ENCODE measurements around the gene SRGAP3.

SRGAP3 gene

DNA sequence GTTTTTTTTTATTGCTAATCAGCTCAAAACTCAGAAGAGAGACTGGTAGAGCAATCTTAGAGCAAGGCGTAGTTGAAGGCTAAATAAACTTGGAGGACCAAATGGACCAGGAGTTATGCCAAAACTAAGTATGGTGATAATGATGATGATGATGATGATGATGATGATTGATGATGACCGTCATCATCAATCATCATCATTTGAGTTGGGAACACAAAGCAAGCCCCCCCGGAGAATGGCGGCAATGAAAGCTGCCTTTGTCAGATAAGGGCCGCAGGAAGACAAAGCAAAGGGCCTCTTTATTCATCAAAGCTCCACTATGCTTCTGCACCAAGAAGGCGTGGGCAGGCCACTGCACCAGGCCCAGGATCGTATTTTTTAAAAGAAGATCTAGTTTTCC, 204.1 kb downstream of the SRGAP3 start:
- no peak for DNase-seq (ENCODE audit: low read depth)

DNA sequence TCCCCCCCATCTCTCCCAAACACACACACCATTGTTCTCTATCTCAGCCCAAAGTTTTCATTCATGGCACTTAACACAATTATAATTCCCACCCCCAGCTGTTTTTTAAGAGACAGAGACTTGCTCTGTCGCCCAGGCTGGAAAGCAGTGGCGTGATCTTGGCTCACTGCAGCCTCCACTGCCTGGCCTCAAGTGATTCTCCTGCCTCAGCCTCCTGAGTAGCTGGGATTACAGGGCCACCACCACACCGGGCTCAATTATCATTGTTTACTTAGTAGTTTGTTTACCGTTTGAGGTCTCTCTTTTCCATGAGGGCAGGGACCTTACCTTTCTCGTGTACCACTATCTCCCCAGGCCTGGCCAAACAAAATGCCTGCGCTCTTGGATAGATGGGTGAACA, 206.4 kb downstream of the SRGAP3 start:
- DNase-seq (ENCODE audit: low read depth) = no peak

DNA sequence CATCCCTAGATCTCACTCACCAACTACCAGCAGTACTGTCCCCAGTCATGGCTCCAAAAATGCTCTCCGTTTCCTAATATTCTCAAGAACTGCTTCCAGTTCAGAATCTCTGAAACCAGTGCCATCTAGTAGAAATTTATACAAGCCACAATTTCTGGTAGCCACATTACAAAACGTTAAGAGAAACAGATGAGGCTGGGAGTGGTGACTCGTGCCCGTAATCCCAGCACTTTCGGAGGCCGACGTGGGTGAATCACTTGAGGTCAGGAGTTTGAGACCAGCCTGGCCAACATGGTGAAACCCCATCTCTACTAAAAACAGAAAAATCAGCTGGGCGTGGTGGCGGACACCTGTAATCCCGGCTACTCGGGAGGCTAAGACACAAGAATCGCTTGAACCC, 207.8 kb downstream of the SRGAP3 start:
- DNase-seq (ENCODE audit: low read depth) = no peak

DNA sequence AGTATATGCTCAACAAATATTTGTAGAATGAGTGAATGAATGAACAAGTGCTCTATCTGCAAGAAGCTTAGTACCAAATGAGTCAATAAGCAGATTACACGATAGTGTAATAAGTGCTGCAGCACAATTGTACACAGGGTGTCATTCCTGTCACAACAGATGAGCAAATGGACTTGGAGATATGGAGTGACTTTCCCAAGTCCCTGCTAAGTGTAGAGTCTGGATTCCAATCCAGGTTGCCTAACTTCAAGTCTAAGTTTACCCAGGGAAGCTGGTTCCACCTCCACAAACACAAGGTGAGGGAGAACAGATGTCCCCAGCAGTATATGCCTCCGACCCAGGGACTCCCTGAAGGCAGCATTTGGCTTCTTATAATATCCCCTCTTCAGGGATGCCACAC, 208.4 kb downstream of the SRGAP3 start:
- no peak for DNase-seq (ENCODE audit: low read depth)

DNA sequence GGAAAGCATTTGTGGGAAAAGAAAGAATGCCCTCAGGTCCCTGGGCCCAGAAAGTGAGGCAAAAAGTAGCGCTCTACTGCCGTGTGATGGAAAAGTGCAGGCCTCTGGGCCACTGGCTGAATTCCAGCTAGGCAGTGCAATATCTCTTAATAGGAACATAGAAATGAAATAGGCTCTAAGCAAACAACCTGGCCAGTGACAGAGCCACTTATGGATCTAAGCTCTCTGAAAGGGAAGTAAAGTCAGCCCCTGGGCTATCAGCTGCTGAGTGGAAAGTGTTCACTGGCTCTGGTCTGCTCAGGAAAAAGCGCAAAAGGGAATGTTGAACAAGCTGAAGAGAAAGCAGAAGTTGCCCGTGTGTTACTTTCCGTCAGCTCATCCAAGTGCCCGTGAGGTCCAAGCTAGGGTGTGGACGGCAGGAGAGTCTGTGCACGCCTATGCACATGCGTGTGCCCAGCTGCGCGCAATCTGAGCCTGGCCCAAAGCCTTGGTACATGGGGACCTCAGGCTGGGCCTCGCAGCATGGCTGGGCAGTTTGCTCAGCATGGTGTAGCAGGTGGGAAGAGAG, 212.2 kb downstream of the SRGAP3 start:
- DNase-seq (ENCODE audit: low read depth) = no peak

DNA sequence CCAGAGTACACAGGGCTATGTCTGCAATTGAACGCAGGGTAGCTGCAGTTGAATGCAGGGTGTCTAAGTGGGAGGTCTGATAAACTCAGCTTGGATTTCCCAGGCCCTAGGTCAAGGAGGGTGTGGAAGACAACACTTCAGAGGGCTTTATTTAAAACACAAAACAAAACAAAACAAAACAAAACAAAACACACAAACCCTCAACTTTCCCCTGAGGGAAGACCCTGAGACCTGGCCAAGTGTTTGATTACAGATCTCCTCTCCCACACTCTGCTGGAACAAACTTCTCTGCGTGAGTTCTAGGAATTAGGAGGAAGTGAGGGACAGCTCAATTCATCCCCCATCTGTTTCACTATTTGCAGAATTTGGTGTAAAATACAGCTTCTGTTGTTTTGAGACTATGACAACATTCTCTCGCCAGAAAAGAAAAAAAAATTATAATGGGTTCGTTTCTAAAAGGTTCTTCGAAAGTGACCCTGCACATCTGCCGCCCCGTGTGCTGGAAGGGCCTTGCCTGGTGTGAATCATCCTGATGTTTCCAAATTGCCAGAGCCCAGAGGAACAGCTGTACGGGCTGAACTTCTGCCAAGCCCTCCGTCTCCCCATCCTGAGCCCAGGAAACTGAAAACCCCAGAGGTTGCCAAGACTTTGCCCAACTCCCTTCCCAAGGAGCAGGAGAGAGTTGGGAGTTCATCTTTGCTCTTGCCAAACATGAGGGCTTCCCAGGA, 212.9 kb downstream of the SRGAP3 start:
- DNase-seq (ENCODE audit: low read depth) = peak; percentile 92

DNA sequence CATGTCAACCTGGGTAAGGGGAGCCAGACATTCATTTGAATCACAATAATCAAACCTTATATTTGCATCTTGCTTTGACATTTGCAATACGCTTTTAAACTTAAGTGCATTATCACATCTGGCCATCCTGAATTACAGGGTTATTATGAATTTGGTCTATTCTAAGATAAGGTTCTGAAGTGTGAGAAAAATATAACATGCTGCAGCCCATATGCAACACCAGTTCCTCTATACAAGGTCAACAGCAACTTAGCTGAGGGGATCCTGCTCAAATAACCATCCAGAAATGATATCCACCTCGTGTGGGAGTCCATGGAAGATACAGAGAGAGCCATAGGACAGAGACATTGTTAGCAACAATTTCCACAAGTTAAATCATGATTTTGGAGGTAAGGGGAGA, 213.5 kb downstream of the SRGAP3 start:
- DNase-seq (ENCODE audit: low read depth) = no peak

DNA sequence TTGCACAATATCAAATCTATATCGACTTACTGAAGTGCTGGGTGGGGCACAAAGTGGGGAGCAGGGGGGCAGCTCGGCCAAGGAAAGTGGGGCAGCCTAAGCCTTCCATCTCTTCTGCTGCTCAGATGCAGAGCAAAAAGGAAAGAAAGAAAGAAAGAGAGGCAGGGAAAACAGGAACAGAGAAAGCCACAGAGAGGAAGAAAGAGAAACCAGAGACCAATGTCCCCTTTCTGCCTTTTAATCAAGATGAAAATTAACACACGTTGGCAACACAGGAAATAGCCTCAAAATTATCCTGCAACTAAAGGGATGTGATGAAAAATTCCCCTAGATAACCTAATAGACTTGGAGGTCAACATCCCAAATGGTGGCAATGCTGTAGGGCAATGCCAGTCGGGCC, 214.0 kb downstream of the SRGAP3 start:
- no peak for DNase-seq (ENCODE audit: low read depth)

DNA sequence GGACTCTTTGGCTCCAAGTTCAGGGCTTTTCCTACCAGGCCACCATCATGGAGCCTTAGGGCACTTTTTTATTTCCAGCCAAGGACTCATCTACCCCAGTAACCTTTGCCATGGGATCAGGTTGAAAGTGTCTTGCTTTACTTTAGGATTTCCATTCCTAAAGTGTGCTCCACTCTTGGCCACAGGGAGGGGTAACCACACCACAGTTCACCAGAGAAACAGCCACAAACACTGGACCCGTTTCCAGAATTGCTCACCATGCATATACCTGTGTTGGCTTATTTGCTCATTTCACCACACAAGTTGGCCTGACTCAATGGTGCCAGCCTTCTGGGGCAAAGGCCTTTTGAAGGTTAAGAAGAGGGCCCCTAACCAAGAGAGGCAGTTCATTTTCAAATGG, 215.6 kb downstream of the SRGAP3 start:
- DNase-seq (ENCODE audit: low read depth) = no peak

DNA sequence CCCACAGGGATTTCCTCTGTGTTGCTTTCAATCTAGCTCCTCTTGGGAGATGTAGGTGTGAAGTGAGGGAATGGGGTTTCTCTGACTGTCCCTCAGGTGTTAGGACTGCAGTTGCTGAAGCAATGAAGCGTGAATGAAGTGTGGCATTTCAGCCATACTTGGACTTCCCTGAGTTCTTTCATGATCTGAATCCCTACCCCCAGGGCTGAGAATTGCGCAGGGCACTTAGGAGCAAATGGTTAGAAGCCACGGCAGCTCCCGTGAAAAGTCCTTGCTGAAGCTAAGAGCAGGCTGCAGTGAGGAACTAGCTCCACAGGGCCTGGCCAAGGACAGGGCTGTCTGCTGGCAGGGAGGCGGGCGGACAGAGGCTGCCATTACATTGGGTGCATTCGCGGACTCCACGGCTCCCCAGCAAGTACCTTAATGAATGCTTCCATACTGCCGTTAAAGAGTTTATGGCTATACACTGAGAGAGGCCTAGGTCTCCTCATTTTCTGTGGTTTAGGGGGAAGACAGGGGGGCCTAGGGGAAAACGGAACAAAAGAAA, 217.1 kb downstream of the SRGAP3 start:
- DNase-seq (ENCODE audit: low read depth) = no peak

DNA sequence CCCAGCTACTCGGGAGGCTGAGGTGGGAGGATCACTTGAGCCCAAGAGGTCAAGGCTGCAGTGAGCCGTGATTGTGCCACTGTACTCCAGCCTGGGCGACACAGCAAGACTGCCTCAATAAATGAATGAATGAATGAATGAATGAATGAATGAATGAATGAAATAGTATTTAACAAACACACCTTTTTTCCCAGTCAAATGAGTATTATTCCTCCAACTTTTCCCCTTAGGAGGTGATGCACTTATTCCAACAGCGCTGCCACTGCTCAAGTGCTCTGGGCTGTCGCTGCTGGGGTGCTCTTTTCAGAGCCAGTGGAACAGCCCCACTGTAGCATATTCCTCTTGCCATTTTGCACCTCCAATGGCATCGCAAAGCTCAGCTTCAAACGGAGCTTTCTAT, 219.4 kb downstream of the SRGAP3 start:
- DNase-seq (ENCODE audit: low read depth) = no peak

DNA sequence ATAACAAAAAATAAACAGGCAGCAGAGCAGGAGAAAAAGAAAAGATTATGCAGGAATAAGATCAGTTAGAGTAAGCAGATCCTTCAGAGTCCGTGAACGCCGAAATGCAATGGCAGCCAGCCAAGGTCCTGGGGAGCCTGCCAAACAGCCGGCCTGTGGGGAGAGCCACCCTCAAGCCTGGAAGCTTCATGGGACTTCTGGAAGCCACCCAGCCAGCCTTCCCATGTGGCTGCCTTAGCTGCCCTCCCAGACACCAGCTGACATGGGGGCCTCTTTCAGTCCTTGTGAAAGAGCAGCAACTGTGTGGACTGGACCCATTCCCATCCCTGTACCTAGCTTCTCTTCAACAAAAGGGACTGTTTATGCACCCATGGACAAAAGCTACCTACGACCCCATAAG, 221.3 kb downstream of the SRGAP3 start:
- DNase-seq (ENCODE audit: low read depth) = peak; percentile 69

DNA sequence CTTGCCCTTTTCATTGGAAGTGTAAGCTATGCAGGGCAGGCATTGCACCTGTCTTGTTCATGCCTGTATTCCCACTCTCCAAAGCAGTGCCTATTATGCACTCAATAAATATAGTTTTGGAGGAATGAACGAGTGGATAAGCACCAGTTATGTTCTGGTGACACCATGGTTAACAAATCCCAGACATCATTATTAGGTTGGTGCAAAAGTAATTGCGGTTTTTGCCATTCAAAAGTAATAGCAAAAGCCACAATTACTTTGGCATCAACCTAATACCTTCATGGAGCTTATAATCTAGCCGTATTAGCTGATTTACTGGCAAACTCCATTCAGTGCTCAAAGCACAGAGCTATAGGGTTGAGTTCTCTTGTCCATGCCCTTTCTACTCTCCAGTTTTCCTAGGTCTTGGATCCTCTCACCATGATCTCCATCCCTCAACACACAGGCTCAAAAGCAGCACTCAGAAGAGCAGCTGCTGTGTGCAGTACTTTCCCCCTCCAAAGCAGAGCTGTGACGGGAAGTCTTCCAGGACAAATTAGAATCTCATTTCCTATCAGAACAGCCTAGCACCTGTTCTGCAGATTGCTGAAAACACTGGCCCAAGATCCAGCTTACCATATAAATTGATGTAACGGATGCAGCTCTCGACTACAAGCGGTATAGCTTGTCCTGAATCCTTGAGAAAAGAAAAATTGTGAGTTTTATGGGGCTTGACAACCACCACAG, 223.0 kb downstream of the SRGAP3 start:
- DNase-seq (ENCODE audit: low read depth) = no peak

DNA sequence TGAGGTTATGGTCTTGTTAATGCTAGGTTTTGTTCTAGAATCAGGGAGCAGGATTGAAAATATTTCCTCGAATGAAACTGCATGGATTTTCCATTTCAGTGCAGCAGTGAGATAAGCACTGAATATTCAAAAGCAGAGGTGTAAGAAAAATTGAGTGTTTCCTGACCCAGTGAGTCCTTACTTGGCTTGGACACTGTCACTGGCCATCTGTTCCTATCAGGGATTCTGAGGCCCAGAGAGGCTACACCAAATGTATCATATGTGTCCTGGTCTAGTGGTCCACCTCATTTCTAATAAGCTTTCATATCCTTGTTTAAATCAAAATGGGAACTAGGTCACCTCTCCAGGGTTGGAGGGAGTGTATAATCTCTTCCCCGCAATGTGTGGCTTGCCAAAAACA, 225.1 kb downstream of the SRGAP3 start:
- no peak for DNase-seq (ENCODE audit: low read depth)

DNA sequence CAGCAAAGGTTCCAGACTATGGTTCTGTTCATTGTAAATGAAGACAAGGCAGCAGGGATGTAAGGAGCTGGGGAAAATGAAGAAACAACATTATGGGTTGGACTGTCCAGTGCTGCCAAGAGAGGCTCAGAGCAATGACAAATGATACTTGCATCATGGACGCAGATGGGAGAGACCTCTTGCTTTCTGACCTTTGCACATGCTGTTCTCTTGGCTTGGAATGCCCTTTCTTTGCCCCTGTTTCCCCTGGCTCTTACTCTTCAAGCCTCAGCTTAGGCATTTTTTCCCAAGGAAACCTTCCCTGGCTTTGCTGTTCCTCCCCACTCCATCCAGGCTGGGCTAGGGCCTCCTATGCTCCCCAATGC, 226.2 kb downstream of the SRGAP3 start:
- DNase-seq (ENCODE audit: low read depth) = no peak

DNA sequence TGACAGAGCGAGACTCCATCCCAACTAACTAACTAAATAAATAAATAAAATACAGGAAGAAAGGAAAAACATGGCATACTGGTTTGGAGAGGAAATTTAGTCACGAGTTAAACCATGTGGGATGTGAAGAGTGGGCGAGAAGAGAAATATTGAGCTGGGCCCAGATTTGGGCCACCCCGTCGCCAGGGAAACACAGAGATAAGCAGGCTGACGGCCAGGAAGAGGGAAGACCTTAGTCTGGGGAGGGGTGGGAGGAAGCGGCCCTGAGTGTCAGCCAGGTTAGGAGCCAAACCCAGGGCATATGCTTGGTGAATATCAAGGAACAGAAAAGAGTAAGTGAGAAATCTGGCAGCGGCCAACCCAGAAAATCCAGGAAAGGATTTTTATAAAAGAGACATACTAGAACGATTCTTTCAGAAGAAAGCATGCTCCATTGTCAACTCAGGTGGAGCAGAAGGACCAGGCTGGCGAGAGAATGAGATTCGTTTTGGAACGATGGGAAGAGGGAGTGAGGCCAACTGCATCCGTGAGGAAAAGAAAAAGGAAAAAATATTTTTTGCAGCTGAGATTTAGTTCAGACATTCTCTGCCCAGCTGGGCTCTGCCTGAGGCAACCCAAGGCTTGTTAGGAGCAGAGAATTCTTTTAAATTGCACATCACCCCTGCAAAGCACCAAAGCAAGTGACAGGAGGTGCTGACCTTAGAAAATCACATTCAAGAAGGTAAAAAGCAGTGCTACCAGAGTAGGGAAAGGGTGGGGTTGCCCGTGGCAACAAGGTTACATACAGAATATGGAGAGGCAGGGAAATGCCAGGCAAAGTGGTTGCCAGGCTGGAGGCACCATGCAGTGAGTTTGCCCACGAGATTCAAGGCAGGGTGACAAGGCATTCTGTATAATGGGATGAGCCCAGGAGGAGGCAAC, 226.9 kb downstream of the SRGAP3 start:
- DNase-seq (ENCODE audit: low read depth) = no peak

DNA sequence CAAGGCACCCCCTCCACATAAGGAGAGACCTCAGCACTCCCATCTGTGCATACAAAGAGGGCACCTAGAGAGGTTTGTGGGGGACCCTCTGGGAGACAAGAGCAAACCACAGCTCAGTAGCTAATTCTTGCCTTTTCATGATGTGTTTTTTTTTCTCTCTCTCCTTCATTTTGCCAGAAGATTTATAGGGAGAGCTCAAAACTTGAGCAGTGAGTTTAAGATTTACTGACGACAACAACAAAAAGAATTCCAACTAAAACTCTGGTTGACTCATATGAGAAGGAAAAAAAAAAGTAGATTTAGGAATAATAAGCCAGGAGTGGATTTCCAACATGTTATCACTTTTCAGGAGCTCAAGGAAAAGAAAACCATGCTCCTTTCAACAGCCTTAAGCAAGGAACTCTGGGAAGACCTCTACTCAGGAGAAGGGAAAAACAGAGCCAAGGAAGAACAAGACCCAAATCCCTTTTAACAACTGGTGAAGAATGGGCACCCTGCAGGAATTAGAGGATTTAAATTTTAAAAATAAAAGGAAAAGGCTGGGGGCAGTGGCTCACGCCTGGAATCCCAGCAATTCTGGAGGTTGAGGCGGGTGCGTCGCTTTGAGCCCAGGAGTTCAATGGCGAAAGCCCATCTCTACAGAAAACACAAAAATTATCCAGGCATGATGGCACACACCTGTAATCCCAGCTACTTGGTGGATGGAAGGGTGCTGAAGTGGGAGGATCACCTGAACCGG, 228.0 kb downstream of the SRGAP3 start:
- no peak for DNase-seq (ENCODE audit: low read depth)

DNA sequence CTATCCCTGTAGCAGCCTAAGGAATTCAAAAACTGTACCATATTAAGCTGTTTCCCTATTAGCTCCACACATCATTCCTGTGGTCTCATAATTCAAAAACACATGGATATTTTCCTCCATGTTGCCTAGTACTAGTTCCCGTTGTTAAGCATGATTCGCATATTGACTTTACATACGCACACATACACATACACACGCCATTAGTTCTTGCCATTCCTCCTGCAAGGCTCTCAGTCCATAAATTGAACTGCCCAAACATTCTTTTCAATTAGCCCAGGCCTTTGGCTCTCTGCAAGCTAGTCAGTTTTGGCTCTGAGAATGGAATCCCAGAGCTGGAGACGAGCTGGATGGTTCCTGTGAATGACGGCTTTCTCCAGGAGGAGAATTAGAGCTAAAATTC, 229.0 kb downstream of the SRGAP3 start:
- DNase-seq (ENCODE audit: low read depth) = no peak

DNA sequence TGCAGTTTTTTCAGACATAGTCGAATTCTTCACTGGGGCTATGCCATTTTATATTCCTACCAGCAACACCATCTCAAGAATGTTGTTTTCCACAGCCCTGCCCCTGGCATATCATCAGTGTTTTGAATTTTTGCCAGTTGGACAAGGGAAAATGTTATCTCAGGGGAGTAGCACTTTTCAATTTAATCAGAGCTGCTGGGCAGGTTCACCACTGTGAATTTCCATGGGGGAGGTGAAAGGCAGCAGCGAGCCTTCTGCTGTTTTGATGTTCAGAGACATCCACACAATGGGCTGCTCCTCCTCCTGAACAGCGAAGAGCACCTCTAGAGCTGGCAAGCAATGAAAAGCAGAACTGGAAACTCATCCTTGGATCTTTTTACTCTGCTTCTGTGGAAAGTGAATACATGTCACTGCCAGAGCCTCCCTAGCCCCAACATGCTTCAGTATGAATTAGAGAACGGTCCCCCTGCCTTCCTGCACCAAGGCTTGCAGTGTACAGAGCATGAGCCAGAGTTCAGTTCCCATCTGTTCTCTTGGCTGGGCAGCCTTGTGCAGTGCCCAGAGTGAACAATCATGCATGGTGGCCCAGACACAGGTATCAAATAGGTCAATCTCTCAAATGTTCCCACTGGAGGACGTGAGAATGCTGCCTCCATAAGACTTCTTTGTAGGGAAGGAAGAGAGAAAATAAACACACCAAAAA, 230.0 kb downstream of the SRGAP3 start:
- no peak for DNase-seq (ENCODE audit: low read depth)

DNA sequence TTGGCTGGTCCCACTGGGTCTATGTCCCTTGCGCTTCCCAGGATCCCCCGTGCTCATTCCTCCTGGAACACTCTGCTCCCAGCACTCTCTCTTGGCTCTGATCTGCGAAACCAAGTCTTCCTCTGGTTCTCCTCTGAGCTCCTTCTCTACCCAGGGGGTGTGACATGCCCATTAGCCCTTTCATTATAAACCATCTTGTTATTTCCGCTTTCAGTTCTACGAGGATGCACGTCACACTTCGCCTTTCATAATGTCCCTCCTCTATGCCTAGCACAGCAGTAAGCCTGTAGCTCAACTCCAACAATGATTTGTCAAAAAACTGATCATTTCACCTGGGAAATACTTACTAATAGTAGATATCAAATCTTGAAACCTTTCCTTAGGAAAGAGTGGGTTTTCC, 234.2 kb downstream of the SRGAP3 start:
- DNase-seq (ENCODE audit: low read depth) = no peak
